CD4-positive, CD25-positive, alpha-beta regulatory T cell (primary cell): ENCODE data around the gene C2CD4D. TPM values are rescaled to one million over a fixed set of nuclear protein-coding genes. Genes with fewer than 3 reads are reported as not detected.

Experiments
- ATAC-seq, 2 donors: fragments of 150-1000 bp; cut with Tn5 transposase; one replicate each; pipeline ENCODE4 v1.10.0; 2021; ENCODE audit warnings: low read depth in 2 of 2, moderate number of reproducible peaks in 2 of 2, moderate library complexity in 1 of 2
- DNase-seq, 3 donors: peaks; one replicate each; pipeline versions ENCODE4 v3.0.0 to v3.0.0-alpha.2; 2012 to 2022; ENCODE audit warnings: mixed read lengths in 1 of 3
- H3K27ac ChIP-seq: one replicate; pipeline ENCODE4 v1.7.0; 2013; ENCODE audit warnings: mild to moderate bottlenecking, low read length; ENCODE audit not compliant: insufficient read depth, poor library complexity, severe bottlenecking
- H3K27me3 ChIP-seq: one replicate; pipeline ENCODE4 v1.7.0; 2013; ENCODE audit warnings: low read length; ENCODE audit not compliant: control insufficient read depth, insufficient read depth
- H3K36me3 ChIP-seq: one replicate; pipeline ENCODE4 v1.7.0; 2013; ENCODE audit warnings: mild to moderate bottlenecking, low read length, moderate library complexity; ENCODE audit not compliant: control insufficient read depth, insufficient read depth
- H3K4me1 ChIP-seq: 2 replicates; pipeline ENCODE4 v1.7.0; 2013; ENCODE audit warnings: mild to moderate bottlenecking, low read length; ENCODE audit not compliant: insufficient read depth, control insufficient read depth, poor library complexity, severe bottlenecking
- H3K4me3 ChIP-seq: one replicate; pipeline ENCODE4 v1.7.0; 2013; ENCODE audit warnings: low read depth, mild to moderate bottlenecking, low read length, moderate library complexity
- H3K9me3 ChIP-seq, 2 experiments: 1 replicate in 1 of 2; 2 replicates in 1 of 2; pipeline ENCODE4 v1.7.0; 2013; ENCODE audit warnings: low read length in 2 of 2, mild to moderate bottlenecking in 1 of 2, moderate library complexity in 1 of 2; ENCODE audit not compliant: control insufficient read depth in 2 of 2
- H3K27ac Mint-ChIP-seq, 3 donors: one replicate each; pipeline ENCODE4 v1.8.0; 2020 to 2022; ENCODE audit warnings: mild to moderate bottlenecking in 3 of 3, mixed read lengths in 3 of 3, moderate library complexity in 2 of 3
- H3K27me3 Mint-ChIP-seq: one replicate; pipeline ENCODE4 v1.8.0; 2022; ENCODE audit warnings: mild to moderate bottlenecking, mixed read lengths
- H3K36me3 Mint-ChIP-seq: one replicate; pipeline ENCODE4 v1.8.0; 2020; ENCODE audit warnings: mixed read lengths
- H3K4me1 Mint-ChIP-seq, 4 donors: one replicate each; pipeline ENCODE4 v1.8.0; 2020 to 2022; ENCODE audit warnings: mixed read lengths in 4 of 4, mild to moderate bottlenecking in 1 of 4
- H3K4me3 Mint-ChIP-seq, 4 donors: one replicate each; pipeline ENCODE4 v1.8.0; 2020 to 2022; ENCODE audit warnings: mild to moderate bottlenecking in 4 of 4, mixed read lengths in 4 of 4, moderate library complexity in 3 of 4
- H3K9me3 Mint-ChIP-seq, 7 donors: one replicate each; pipeline ENCODE4 v1.8.0; 2020 to 2022; ENCODE audit warnings: mixed read lengths in 7 of 7, mild to moderate bottlenecking in 3 of 7, moderate library complexity in 2 of 7
- polyA plus RNA-seq, 4 donors: library from polyadenylated mRNA; unstranded; fragments of 300-500 nt; fragmentation: Illumina TruSeq; gene quantifications; one replicate each; pipeline ENCODE4 v1.2.3, GENCODE V29; 2021
- total RNA-seq: library from RNA; stranded (reverse); gene quantifications from one replicate; pipeline ENCODE4 v1.2.3, GENCODE V29; 2022

The C2CD4D gene
- total and polyA plus RNA-seq, 5 donors from 2014 or later: 0.94 to 4.0 (median 2.2) TPM

DNA sequence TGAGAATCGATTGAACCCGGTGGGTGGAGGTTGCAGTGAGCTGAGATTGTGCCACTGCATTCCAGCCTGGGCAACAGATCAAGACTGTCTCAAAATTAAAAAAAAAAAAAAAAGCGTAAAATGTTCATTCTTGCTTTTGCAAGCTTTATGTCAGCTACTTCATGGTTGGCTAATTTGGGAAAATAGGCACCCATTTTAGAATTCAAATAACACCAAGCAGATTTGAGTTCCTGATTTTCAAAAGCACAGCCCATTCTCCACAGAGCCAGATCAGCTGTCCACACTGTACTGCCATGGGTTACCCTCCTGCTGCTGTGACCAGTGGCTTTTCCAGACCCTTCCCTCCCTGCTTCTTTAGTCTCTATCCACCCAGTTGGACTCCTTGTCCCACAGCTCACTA, 9.5 kb upstream of the C2CD4D start:
- Histone ChIP-seq H3K27ac (peak overlapping the region; percentile 39), H3K9me3 (no peaks in the 10 kb centered on the region), H3K27me3 (no peaks in the 10 kb centered on the region), H3K4me3 (no peak overlapping the region), H3K36me3 (no peaks in the 10 kb centered on the region), H3K4me1 (peaks cover 13% of the 10 kb centered on the region)
- ATAC-seq (no peak), DNase-seq (no peak)
- H3K27ac Mint-ChIP-seq: peak overlapping the region; percentile 80 to 91 (median 86)
- peak overlapping the region in 1 of 4 donors; percentile 17 for H3K4me3 Mint-ChIP-seq
- H3K36me3 Mint-ChIP-seq: peaks cover 3% of the 10 kb centered on the region
- no peaks in the 10 kb centered on the region for H3K27me3 Mint-ChIP-seq
- peaks cover 0 to 35% (median 24%) of the 10 kb centered on the region in 4 donors for H3K4me1 Mint-ChIP-seq
- no peaks in the 10 kb centered on the region for H3K9me3 Mint-ChIP-seq

DNA sequence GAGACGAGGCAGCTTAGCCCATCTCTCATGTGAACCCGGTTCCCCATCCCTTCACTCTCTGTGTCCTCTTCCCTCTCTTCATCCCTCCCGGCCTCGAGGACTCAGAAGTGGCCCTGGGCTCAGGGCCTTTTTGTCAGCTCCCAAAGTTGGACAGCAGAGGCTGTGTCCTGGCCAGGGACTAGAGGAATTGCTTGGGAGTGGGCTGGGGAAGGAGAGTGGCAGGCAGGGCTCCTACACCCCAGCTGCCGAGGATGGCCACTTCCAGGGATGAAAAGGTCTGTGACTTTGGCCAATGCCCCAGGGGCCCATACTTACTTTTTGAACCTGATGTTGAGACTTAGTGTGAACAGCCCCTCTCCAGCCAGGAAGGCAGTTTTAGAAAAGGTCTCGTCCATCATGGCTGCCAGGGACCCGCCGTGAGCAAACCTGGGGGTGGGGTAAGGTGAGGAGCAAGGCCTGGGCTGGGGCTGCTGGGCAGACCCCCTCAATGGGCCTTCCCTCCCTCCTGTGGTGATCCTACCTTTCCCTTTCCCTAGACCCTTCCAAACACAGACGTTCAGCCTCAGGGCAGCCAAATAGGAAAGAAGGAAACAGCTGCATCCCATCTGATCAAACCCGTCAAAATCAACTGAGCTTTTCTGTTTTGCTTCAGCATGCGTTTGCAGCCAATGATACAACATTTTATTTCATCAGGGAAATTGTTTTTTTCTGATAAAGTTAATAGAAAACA, 8.4 kb upstream of the C2CD4D start:
- Histone ChIP-seq H3K27me3 (no peaks in the 10 kb centered on the region), H3K27ac (no peak overlapping the region), H3K4me1 (peaks cover 13% of the 10 kb centered on the region), H3K9me3 (no peaks in the 10 kb centered on the region), H3K4me3 (no peak overlapping the region), H3K36me3 (peaks cover 3% of the 10 kb centered on the region)
- Mint-ChIP-seq H3K36me3 (peaks cover 3% of the 10 kb centered on the region), H3K4me1 (peaks cover 0 to 37% (median 24%) of the 10 kb centered on the region in 4 donors), H3K9me3 (no peaks in the 10 kb centered on the region), H3K27ac (peak overlapping the region; percentile 29 to 91 (median 80)), H3K4me3 (peak overlapping the region in 1 of 4 donors; percentile 56), H3K27me3 (no peaks in the 10 kb centered on the region)
- DNase-seq: no peak
- no peak for ATAC-seq

DNA sequence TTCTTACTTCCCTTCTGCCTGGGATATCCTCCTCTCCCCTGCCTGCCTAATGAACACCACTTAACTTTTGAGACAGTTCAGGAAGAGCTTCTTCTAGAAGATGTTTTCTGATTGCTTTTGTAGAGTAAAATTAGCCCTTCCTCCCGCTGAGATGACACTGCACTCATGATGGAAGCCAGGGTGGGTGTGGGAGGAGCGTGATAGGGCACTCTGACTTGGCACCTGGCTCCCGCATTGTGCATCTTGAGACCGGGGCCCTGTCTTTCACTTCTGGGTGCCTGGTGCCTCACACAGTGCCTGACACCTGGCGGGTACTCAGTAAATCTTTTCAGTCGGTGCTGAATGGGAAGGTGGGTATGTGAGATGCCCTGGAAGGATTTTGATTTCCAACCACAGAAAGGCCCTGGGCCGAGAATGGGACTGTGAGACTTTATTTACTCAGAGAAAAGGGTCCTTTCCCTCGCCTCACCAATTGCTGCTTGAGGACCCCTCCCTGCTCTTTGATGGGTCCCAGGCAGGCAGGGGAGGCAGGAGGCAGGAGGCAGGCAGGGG, 7.1 kb upstream of the C2CD4D start:
- H3K27ac ChIP-seq: peak overlapping the region; percentile 63
- Mint-ChIP-seq H3K4me3 (peak overlapping the region in 3 of 4 donors; percentile 8 to 50 (median 34)), H3K27ac (peak overlapping the region; percentile 76 to 96 (median 83)), H3K4me1 (peaks cover 2 to 47% (median 26%) of the 10 kb centered on the region in 4 donors), H3K36me3 (peaks cover 8% of the 10 kb centered on the region), H3K27me3 (peaks cover under 1% of the 10 kb centered on the region), H3K9me3 (no peaks in the 10 kb centered on the region)
- no peaks in the 10 kb centered on the region for H3K27me3 ChIP-seq
- peaks cover 13% of the 10 kb centered on the region for H3K4me1 ChIP-seq
- ATAC-seq (peak; percentile 48 to 58), DNase-seq (peak in 2 of 3 donors; percentile 19 to 48)
- no peak overlapping the region for H3K4me3 ChIP-seq
- peaks cover 3% of the 10 kb centered on the region for H3K36me3 ChIP-seq
- H3K9me3 ChIP-seq: no peaks in the 10 kb centered on the region

DNA sequence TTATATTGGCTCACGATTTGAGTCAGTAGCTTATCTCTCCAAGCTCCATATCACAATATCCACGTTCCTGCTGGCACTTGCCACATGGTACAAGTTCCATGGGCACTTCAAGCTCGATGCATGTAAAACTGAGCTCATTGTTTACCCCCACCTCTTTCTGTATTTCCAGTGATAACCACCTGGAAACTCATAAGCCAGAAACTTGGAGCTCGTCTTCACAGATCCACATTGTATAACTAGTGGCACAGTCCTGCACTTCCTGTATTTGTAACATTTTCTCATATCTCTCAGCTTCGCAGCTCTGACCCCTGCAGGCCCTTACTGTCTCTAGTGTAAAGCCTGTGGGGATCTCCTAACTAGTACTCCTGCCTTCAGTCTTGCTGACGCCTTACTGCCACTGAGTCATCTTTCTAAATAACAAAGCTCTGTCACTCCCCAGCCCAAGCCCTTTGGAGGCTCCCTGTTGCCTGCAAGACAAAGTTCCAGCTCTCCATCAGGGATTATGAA, 6.5 kb upstream of the C2CD4D start:
- H3K4me3 ChIP-seq: no peak overlapping the region
- H3K27ac Mint-ChIP-seq: peak overlapping the region; percentile 76 to 95 (median 83)

DNA sequence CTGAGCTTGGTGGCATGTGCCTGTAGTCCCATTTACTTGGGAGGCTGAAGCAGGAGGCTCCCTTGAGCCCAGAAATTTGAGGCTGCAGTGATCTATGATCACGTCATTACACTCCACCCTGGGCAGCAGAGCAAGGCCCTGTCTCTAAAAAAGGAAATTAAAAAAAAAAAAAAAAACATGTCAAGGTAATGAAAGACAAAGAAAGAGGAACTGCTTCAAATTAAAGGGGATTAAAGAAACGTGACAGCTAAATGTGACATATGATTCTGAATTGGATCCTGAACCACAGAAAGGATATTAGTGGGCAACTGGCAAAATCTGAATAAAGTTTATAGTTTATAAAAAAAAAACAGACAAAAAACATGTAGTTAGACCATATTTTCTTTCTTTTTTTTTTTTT, 3.8 kb upstream of the C2CD4D start:
- no peak overlapping the region for H3K4me3 ChIP-seq
- no peak overlapping the region for H3K27ac ChIP-seq
- H3K4me1 ChIP-seq: peaks cover 30% of the 10 kb centered on the region
- H3K36me3 Mint-ChIP-seq: peaks cover 6% of the 10 kb centered on the region
- H3K27ac Mint-ChIP-seq: peak overlapping the region in 1 of 3 donors; percentile 73
- peaks cover 8% of the 10 kb centered on the region for H3K27me3 Mint-ChIP-seq
- H3K27me3 ChIP-seq: no peaks in the 10 kb centered on the region
- no peaks in the 10 kb centered on the region for H3K9me3 Mint-ChIP-seq
- no peak overlapping the region for H3K4me3 Mint-ChIP-seq
- H3K36me3 ChIP-seq: peaks cover 3% of the 10 kb centered on the region
- H3K4me1 Mint-ChIP-seq: peaks cover 4 to 57% (median 32%) of the 10 kb centered on the region in 4 donors
- H3K9me3 ChIP-seq: no peaks in the 10 kb centered on the region
- DNase-seq: no peak
- no peak for ATAC-seq

More for the DNA sequence above, 6.5 kb upstream of the C2CD4D start:
- Mint-ChIP-seq H3K4me1 (peaks cover 4 to 52% (median 25%) of the 10 kb centered on the region in 4 donors), H3K4me3 (peak overlapping the region in 2 of 4 donors; percentile 30 to 34), H3K36me3 (peaks cover 9% of the 10 kb centered on the region), H3K9me3 (no peaks in the 10 kb centered on the region), H3K27me3 (peaks cover 4% of the 10 kb centered on the region)
- Histone ChIP-seq H3K9me3 (no peaks in the 10 kb centered on the region), H3K4me1 (peaks cover 13% of the 10 kb centered on the region), H3K27ac (peak overlapping the region; percentile 63), H3K36me3 (peaks cover 3% of the 10 kb centered on the region), H3K27me3 (no peaks in the 10 kb centered on the region)
- DNase-seq: peak in 1 of 3 donors; percentile 38
- peak; percentile 42 to 48 for ATAC-seq

DNA sequence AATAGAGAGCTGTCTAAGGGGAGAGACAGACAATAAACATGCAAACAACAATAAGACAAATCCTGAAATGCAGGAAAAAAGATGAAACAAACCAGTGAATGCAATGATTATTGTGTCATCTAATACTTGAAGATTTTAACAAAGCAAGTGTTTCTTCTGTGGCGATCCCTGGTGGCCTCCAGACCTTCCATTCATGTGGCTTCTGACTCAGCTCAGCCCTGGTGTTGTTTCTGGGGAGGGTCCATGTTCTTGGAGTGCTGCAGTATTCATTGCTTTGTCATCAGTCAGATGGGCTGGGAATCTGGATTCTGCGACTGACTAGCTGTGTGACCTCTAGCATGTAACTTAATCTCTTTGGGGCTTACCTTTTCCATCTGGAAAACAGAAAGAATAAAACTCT, 1.5 kb upstream of the C2CD4D start:
- Mint-ChIP-seq H3K27me3 (peaks cover 8% of the 10 kb centered on the region), H3K36me3 (peaks cover 6% of the 10 kb centered on the region), H3K9me3 (no peaks in the 10 kb centered on the region), H3K4me3 (peak overlapping the region in 3 of 4 donors; percentile 9 to 97 (median 96)), H3K27ac (peak overlapping the region in 2 of 3 donors; percentile 91 to 96), H3K4me1 (peaks cover 9 to 60% (median 36%) of the 10 kb centered on the region in 4 donors)
- H3K27ac ChIP-seq: peak overlapping the region; percentile 86
- DNase-seq: no peak
- H3K27me3 ChIP-seq: no peaks in the 10 kb centered on the region
- no peak for ATAC-seq
- peaks cover 3% of the 10 kb centered on the region for H3K36me3 ChIP-seq
- H3K9me3 ChIP-seq: no peaks in the 10 kb centered on the region
- peaks cover 41% of the 10 kb centered on the region for H3K4me1 ChIP-seq
- H3K4me3 ChIP-seq: no peak overlapping the region

DNA sequence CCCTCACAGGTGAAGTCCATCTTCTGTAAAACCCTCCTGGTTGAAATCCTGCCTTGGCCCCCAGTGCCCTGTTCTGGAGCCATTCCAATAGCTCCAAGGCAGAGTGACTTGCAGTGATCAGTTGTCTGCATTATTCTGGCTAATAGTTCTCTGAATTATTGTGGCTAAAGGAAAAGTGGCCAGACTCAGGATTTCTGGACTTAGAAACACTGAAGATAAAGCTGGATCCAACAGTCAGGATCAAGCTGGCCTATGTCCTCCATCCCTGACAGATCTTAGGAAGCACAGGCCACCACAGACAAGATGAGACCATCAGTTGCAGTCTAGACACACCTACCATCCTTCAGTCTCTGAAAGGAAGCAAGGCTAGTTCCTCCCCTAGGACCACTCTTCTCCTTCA, 801 bp upstream of the C2CD4D start:
- peaks cover 9 to 62% (median 35%) of the 10 kb centered on the region in 4 donors for H3K4me1 Mint-ChIP-seq
- no peak for ATAC-seq

More for the DNA sequence above, 801 bp upstream of the C2CD4D start:
- Mint-ChIP-seq H3K27ac (peak overlapping the region; percentile 91 to 96 (median 92)), H3K4me3 (peak overlapping the region; percentile 91 to 97 (median 94)), H3K36me3 (peaks cover 6% of the 10 kb centered on the region), H3K27me3 (peaks cover 8% of the 10 kb centered on the region), H3K9me3 (no peaks in the 10 kb centered on the region)
- H3K27ac ChIP-seq: peak overlapping the region; percentile 86
- H3K36me3 ChIP-seq: peaks cover 3% of the 10 kb centered on the region
- H3K4me3 ChIP-seq: peak overlapping the region; percentile 82
- no peaks in the 10 kb centered on the region for H3K27me3 ChIP-seq
- no peak for DNase-seq
- no peaks in the 10 kb centered on the region for H3K9me3 ChIP-seq
- peaks cover 41% of the 10 kb centered on the region for H3K4me1 ChIP-seq
